Fibroblast of lung (primary cell): ENCODE measurements around the gene ASTL.

ENCODE experiments used
- EZH2 ChIP-seq: IDR thresholded peaks from 2 replicates; pipeline ENCODE4 v1.5.1; 2012; ENCODE audit warnings: low read length, control low read depth, mild to moderate bottlenecking; ENCODE audit errors: missing control alignments
- TF ChIP-seq, protein P1 (sequence below), 2 donors: IDR thresholded peaks in 1 of 2; conservative IDR thresholded peaks in 1 of 2; 1 replicate in 1 of 2; 2 replicates in 1 of 2; pipeline ENCODE4 v1.5.1; 2011 to 2012; ENCODE audit warnings: low read length in 2 of 2, control low read depth in 1 of 2, inconsistent platforms in 1 of 2, low read depth in 1 of 2, mild to moderate bottlenecking in 1 of 2

DNA sequence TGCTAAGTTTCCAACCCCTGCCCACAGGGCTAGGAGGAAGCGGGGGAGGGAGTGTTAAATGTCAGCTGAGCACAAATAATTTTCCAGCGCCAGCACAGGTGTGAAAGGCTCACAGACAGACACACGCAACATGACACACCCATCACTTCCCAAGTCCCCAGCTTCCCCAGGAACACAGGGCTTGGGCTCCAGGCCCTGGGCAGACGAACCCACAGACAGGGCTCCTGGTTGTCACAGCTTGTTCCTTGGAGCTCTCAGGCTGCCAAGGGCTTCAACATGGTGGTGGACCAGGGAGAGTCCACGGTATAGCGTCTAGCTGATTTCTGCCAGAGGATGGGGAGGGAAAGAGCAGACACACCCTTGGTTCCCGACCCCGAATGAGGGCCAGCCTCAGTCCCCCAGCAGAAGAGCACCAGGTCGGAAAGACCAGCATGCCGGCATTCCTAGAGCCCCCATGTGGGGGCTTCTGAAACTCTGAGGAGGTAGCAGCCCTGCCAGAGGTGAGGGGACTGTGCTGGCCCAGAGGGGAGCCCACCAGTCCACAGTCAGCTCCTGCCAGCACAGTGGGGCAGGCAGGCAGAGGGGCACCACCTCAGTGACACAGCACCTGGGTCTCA is 5.0 kb upstream of the ASTL start:
- TF ChIP-seq, protein P1, sequence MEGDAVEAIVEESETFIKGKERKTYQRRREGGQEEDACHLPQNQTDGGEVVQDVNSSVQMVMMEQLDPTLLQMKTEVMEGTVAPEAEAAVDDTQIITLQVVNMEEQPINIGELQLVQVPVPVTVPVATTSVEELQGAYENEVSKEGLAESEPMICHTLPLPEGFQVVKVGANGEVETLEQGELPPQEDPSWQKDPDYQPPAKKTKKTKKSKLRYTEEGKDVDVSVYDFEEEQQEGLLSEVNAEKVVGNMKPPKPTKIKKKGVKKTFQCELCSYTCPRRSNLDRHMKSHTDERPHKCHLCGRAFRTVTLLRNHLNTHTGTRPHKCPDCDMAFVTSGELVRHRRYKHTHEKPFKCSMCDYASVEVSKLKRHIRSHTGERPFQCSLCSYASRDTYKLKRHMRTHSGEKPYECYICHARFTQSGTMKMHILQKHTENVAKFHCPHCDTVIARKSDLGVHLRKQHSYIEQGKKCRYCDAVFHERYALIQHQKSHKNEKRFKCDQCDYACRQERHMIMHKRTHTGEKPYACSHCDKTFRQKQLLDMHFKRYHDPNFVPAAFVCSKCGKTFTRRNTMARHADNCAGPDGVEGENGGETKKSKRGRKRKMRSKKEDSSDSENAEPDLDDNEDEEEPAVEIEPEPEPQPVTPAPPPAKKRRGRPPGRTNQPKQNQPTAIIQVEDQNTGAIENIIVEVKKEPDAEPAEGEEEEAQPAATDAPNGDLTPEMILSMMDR (conservative IDR thresholded peaks at IDR 0.05 in 1 of 2, IDR thresholded peaks at IDR 0.05 in 1 of 2; ENCODE audit: low read depth in 1 of 2, low read length in 2 of 2) = no peak
- no peak for TF ChIP-seq EZH2
